HepG2 (cell line): ENCODE data around the gene CARMIL3. TPM values are rescaled to one million over a fixed set of nuclear protein-coding genes. Genes with fewer than 3 reads are reported as not detected.

Experiments
- ATAC-seq: fragments of 200-7000 bp; cut with Tn5 transposase; 3 replicates; pipeline ENCODE4 v1.9.1; 2020; ENCODE audit warnings: mild to moderate bottlenecking, moderate library complexity
- BruUV-seq: library from RNA; stranded (reverse); fragments of 400-500 nt; replicated peaks from 2 replicates; lab custom pipeline; 2021; lab: Mats Ljungman, UMichigan
- CTCF ChIA-PET: fragments of 300-600 bp; formaldehyde crosslinking; extraction: SDS; loops from one replicate; lab custom pipeline; 2021; ENCODE audit warnings: low total read pairs, inconsistent platforms, low intra/inter-chr PET ratio; lab: Yijun Ruan, JAX
- POLR2A ChIA-PET: fragments of 350-600 bp; sonication (Branson Sonifier 250); formaldehyde crosslinking; loops from one replicate; lab custom pipeline; 2020; ENCODE audit warnings: antibody characterized with exemption, inconsistent platforms; lab: Yijun Ruan, JAX
- DNase-seq: peaks from one replicate; pipeline ENCODE4 v3.0.0-alpha.2; 2015; ENCODE audit warnings: low spot score
- FAIRE-seq: peaks from 3 replicates; lab custom pipeline; 2011; peaks lifted over from hg19 to GRCh38; lab: Jason Lieb, UNC
- H2AFZ ChIP-seq: one replicate; pipeline ENCODE4 v1.6.1; 2011; ENCODE audit warnings: low read length, inconsistent platforms
- H3K27ac ChIP-seq: fragments of 300-600 bp; 3 replicates; pipeline ENCODE4 v1.8.0; 2011; ENCODE audit warnings: mixed run types, mild to moderate bottlenecking, mixed read lengths, low read length, inconsistent platforms; ENCODE audit not compliant: insufficient read depth; ENCODE audit errors: extremely low read length
- H3K27me3 ChIP-seq, 2 experiments: fragments of 200-600 bp in 1 of 2; 2 replicates in 1 of 2; 3 replicates in 1 of 2; pipeline versions ENCODE4 v1.6.0 to v1.8.0; 2011; ENCODE audit warnings: low read length in 2 of 2, mild to moderate bottlenecking in 2 of 2, moderate library complexity in 2 of 2, inconsistent platforms in 1 of 2; ENCODE audit not compliant: insufficient read depth in 2 of 2, control insufficient read depth in 1 of 2
- H3K36me3 ChIP-seq, 2 experiments: fragments of 200-600 bp in 1 of 2; replicated peaks in 1 of 2; 2 replicates in 1 of 2; 3 replicates in 1 of 2; pipeline versions ENCODE4 v1.5.1 to v1.8.0; 2011; ENCODE audit warnings: low read length in 2 of 2, inconsistent platforms in 1 of 2; ENCODE audit not compliant: insufficient read depth in 2 of 2, control insufficient read depth in 1 of 2
- H3K4me1 ChIP-seq: 2 replicates; pipeline ENCODE4 v1.5.1; 2012; ENCODE audit warnings: low read length, inconsistent platforms; ENCODE audit not compliant: insufficient read depth
- H3K4me2 ChIP-seq: 2 replicates; pipeline ENCODE4 v1.6.0; 2011; ENCODE audit warnings: low read depth, low read length, inconsistent platforms
- H3K4me3 ChIP-seq, 3 experiments: fragments of 200-600 bp in 1 of 3; sonication (generic), shearing (Covaris generic) in 1 of 3; replicated peaks in 1 of 3; 2 replicates each; pipeline ENCODE4 v1.5.1; 2011 to 2016; ENCODE audit warnings: low read length in 3 of 3, inconsistent platforms in 2 of 3, low read depth in 2 of 3, mild to moderate bottlenecking in 2 of 3, control low read depth in 1 of 3, mixed read lengths in 1 of 3; ENCODE audit not compliant: insufficient read depth in 1 of 3
- H3K79me2 ChIP-seq: one replicate; pipeline ENCODE4 v1.6.1; 2011; ENCODE audit warnings: low read length, inconsistent platforms; ENCODE audit not compliant: insufficient read depth
- H3K9ac ChIP-seq: 2 replicates; pipeline ENCODE4 v1.6.0; 2011; ENCODE audit warnings: mild to moderate bottlenecking, low read depth, low read length, inconsistent platforms; ENCODE audit not compliant: insufficient read depth
- H3K9me3 ChIP-seq: 2 replicates; pipeline ENCODE4 v1.5.1; 2012; ENCODE audit warnings: mild to moderate bottlenecking, low read length
- H4K20me1 ChIP-seq: 2 replicates; pipeline ENCODE4 v1.6.0; 2011; ENCODE audit warnings: inconsistent platforms, mild to moderate bottlenecking, low read length, moderate library complexity; ENCODE audit not compliant: insufficient read depth
- ARID4A ChIP-seq: sonication (generic); formaldehyde crosslinking; IDR thresholded peaks from 2 replicates; pipeline ENCODE4 v1.5.0; 2020; ENCODE audit warnings: mild to moderate bottlenecking, missing genetic modification reagents, borderline replicate concordance
- EED ChIP-seq: sonication (generic); formaldehyde crosslinking; IDR thresholded peaks from 2 replicates; pipeline ENCODE4 v1.5.0; 2020; ENCODE audit warnings: mild to moderate bottlenecking, missing genetic modification reagents
- HIVEP1 ChIP-seq: sonication (generic); formaldehyde crosslinking; IDR thresholded peaks from 2 replicates; pipeline ENCODE4 v1.4.0; 2020; ENCODE audit warnings: mild to moderate bottlenecking, missing genetic modification reagents
- IKZF5 ChIP-seq: IDR thresholded peaks from 2 replicates; pipeline ENCODE4 v1.6.1; 2018; ENCODE audit warnings: missing genetic modification reagents, mild to moderate bottlenecking, missing compliant biosample characterization
- KDM5B ChIP-seq: sonication (generic); formaldehyde crosslinking; IDR thresholded peaks from 2 replicates; pipeline ENCODE4 v1.4.0; 2020; ENCODE audit warnings: missing genetic modification reagents, mild to moderate bottlenecking, borderline replicate concordance
- NRL ChIP-seq: sonication (generic); formaldehyde crosslinking; IDR thresholded peaks from 2 replicates; pipeline ENCODE4 v1.5.0; 2020; ENCODE audit warnings: missing genetic modification reagents, mild to moderate bottlenecking, moderate library complexity, borderline replicate concordance
- PBX3 ChIP-seq: sonication (generic); formaldehyde crosslinking; IDR thresholded peaks from 2 replicates; pipeline ENCODE4 v1.8.1; 2023; ENCODE audit warnings: missing genetic modification reagents, inconsistent platforms, borderline replicate concordance
- RFX1 ChIP-seq: fragments of 450-650 bp; IDR thresholded peaks from 2 replicates; pipeline ENCODE4 v1.6.1; 2017
- SP2 ChIP-seq: sonication (generic); formaldehyde crosslinking; IDR thresholded peaks from 2 replicates; pipeline ENCODE4 v1.5.1; 2020; ENCODE audit warnings: mild to moderate bottlenecking, missing genetic modification reagents
- ZBED4 ChIP-seq: sonication (generic); formaldehyde crosslinking; IDR thresholded peaks from 2 replicates; pipeline ENCODE4 v1.4.0; 2020; ENCODE audit warnings: missing genetic modification reagents, borderline replicate concordance
- ZNF563 ChIP-seq: sonication (generic); formaldehyde crosslinking; IDR thresholded peaks from 2 replicates; pipeline ENCODE4 v1.8.0; 2022; ENCODE audit warnings: mild to moderate bottlenecking, moderate library complexity, missing genetic modification reagents
- WGBS: methylation state at CpG from one replicate; pipeline ENCODE4 v1.1.6; 2017; ENCODE audit warnings: low lambda C conversion rate; 5-methylcytosine and 5-hydroxymethylcytosine counted together
- in situ Hi-C: cut with HindIII; loops from 2 replicates; pipeline ENCODE4 v1.10.0; 2017; ENCODE audit warnings: low pct_unique_long_range_greater_than_20kb; ENCODE audit not compliant: extremely low pct_ligation_motif_present
- intact Hi-C: fragments of 100-400 bp; cut with micrococcal nuclease; formaldehyde crosslinking; loops from one replicate; pipeline ENCODE4 v1.10.0; 2022; ENCODE audit not compliant: unreplicated experiment
- polyA plus RNA-seq, 8 experiments: library from polyadenylated mRNA; depleted of rRNA in 3 of 8; stranded (reverse) in 7 of 8; unstranded in 1 of 8; fragments of >200 nt; fragmentation: Illumina TruSeq in 4 of 8; extraction: Trizol in 4 of 8; gene quantifications; 2 replicates each; pipeline versions ENCODE4 v1.2.1 to v1.2.3, GENCODE V29; 2011 to 2016; ENCODE audit warnings: low read depth in 4 of 8, missing spikeins in 1 of 8, mixed read lengths in 1 of 8; ENCODE audit not compliant: insufficient read depth in 1 of 8
- total RNA-seq, 5 experiments: library from RNA; depleted of rRNA; stranded (reverse); fragments of >200 nt; fragmentation: Illumina TruSeq; extraction: Trizol; gene quantifications; 2 replicates each; pipeline ENCODE4 v1.2.3, GENCODE V29; 2016; ENCODE audit warnings: low read depth in 1 of 5

The CARMIL3 gene
- total and polyA plus RNA-seq, 2 of the 13 experiments (the other 11 are each of a cell fraction or from before 2014, with no cell fraction given) = 0.27 to 0.55 TPM

GRCh38 chr14:24062216-24062980 lies 10.6 kb downstream of the CARMIL3 start:
- Histone ChIP-seq H3K4me2 (no peak overlapping the region), H2AFZ (no peak overlapping the region), H3K9ac (no peak overlapping the region), H3K36me3 (no peaks in the 10 kb centered on the region), H3K9me3 (no peaks in the 10 kb centered on the region), H3K27ac (no peak overlapping the region), H4K20me1 (no peaks in the 10 kb centered on the region), H3K27me3 (peaks cover 5 to 20% of the 10 kb centered on the region in 2 experiments; a peak in 4 of 5 replicates), H3K4me1 (peaks cover 50% of the 10 kb centered on the region), H3K4me3 (no peak overlapping the region), H3K79me2 (no peaks in the 10 kb centered on the region)
- ATAC-seq = no peak
- 55% methylated on average over 14 of the region's 14 CpGs for WGBS
- ChIA-PET CTCF (interaction anchor here (1.2 kb wide), 1 partner anchor 28 kb away, joined by 4 read pairs; no protein-coding TSS in a partner anchor), POLR2A (interaction anchor here (0.6 to 9.6 kb wide), 10 partner anchors 9 to 126 kb away, joined by 3 to 226 read pairs (median 6); partner anchors contain the start of genes DCAF11, IPO4, NRL and PCK2)
- no peak for FAIRE-seq
- intact Hi-C loops = no loop called here
- no TSS peak for BruUV-seq
- in situ Hi-C loops = no loop called here
- no peak for DNase-seq
- TF ChIP-seq PBX3 (CRISPR knock-in tag) (no peak), NRL (0 out of 2 replicates have a peak, but pooled peaks have one; percentile 18), EED (CRISPR knock-in tag) (0 out of 2 replicates have a peak, but pooled peaks have one; percentile 15), KDM5B (CRISPR knock-in tag) (peak; percentile 51; the same call in 1 of the 2 replicates), ZBED4 (no peak), RFX1 (no peak), HIVEP1 (CRISPR knock-in tag) (peak; percentile 29; the same call in 1 of the 2 replicates), ZNF563 (CRISPR knock-in tag) (0 out of 2 replicates have a peak, but pooled peaks have one; percentile 9), SP2 (CRISPR knock-in tag) (no peak), IKZF5 (CRISPR knock-in tag) (0 out of 2 replicates have a peak, but pooled peaks have one; percentile 22), ARID4A (CRISPR knock-in tag) (no peak)
